Measurements from ENCODE around the gene HCLS1. TPM values are rescaled to one million over a fixed set of nuclear protein-coding genes. Genes with fewer than 3 reads are reported as not detected.

Gene HCLS1
- total RNA-seq, 2 donors from 2014 or later: 0.53 to 1.3 TPM

GRCh38 chr3:121592856-121593702 is 67.6 kb downstream of the HCLS1 start, which contains the start of gene FBXO40:
Gene FBXO40 (plus strand): TSS chr3:121593379. CDS start chr3:121620576, 27,197 bp downstream.
- Histone ChIP-seq H3K9me3 (ENCODE audit: control insufficient read depth, low read length) (no peaks in the 10 kb centered on the region), H3K27me3 (ENCODE audit: control insufficient read depth, insufficient read depth, low read length, poor library complexity, severe bottlenecking) (no peaks in the 10 kb centered on the region), H3K4me3 (ENCODE audit: low read length) (no peak within 1 kb of the TSS), H3K4me1 (ENCODE audit: control insufficient read depth, insufficient read depth, low read length) (no peaks in the 10 kb centered on the region), H3K27ac (ENCODE audit: low read depth, low read length) (peak within 1 kb of the TSS; percentile 26), H3K9ac (ENCODE audit: extremely low read depth, low read length, poor library complexity, severe bottlenecking) (no peak within 1 kb of the TSS), H3K36me3 (ENCODE audit: control insufficient read depth, insufficient read depth, low read length) (no peaks in the 10 kb centered on the region)
- H3K36me3 Mint-ChIP-seq (ENCODE audit: low read depth): no peaks in the 10 kb centered on the region
- no peaks in the 10 kb centered on the region for H3K9me3 Mint-ChIP-seq
- no peak within 1 kb of the TSS for H3K4me3 Mint-ChIP-seq
- peak within 1 kb of the TSS; percentile 81 for H3K27ac Mint-ChIP-seq
- H3K27me3 Mint-ChIP-seq (ENCODE audit: insufficient read depth): no peaks in the 10 kb centered on the region
- WGBS, 2 experiments (ENCODE audit: insufficient coverage in 1 of 2, insufficient read length in 1 of 2): 33 to 37% methylated on average over 7 to 11 of the region's 11 CpGs
- DNase-seq: peak; percentile 90
- peak; percentile 43 for TF ChIP-seq CTCF (conservative IDR thresholded peaks at IDR 0.05)
- H3K4me1 Mint-ChIP-seq: peaks cover 29% of the 10 kb centered on the region

GRCh38 chr3:121584418-121584817 is 76.3 kb downstream of the HCLS1 start:
- no peaks in the 10 kb centered on the region for H3K4me1 ChIP-seq (ENCODE audit: control insufficient read depth, insufficient read depth, low read length)
- no peak overlapping the region for H3K27ac ChIP-seq (ENCODE audit: low read depth, low read length)
- H3K9me3 ChIP-seq (ENCODE audit: control insufficient read depth, low read length): no peaks in the 10 kb centered on the region
- Mint-ChIP-seq H3K9me3 (no peaks in the 10 kb centered on the region), H3K27me3 (ENCODE audit: insufficient read depth) (no peaks in the 10 kb centered on the region), H3K36me3 (ENCODE audit: low read depth) (no peaks in the 10 kb centered on the region), H3K4me3 (no peak overlapping the region), H3K4me1 (no peaks in the 10 kb centered on the region), H3K27ac (no peak overlapping the region)
- no peak overlapping the region for H3K9ac ChIP-seq (ENCODE audit: extremely low read depth, low read length, poor library complexity, severe bottlenecking)
- H3K36me3 ChIP-seq (ENCODE audit: control insufficient read depth, insufficient read depth, low read length): no peaks in the 10 kb centered on the region
- WGBS, 2 experiments (ENCODE audit: insufficient coverage in 1 of 2, insufficient read length in 1 of 2): 92 to 100% methylated on average over 1 of the region's 1 CpG
- H3K27me3 ChIP-seq (ENCODE audit: control insufficient read depth, insufficient read depth, low read length, poor library complexity, severe bottlenecking): no peaks in the 10 kb centered on the region
- H3K4me3 ChIP-seq (ENCODE audit: low read length): no peak overlapping the region
- TF ChIP-seq CTCF (conservative IDR thresholded peaks at IDR 0.05): no peak
- no peak for DNase-seq

GRCh38 chr3:121581691-121582090 is 79.0 kb downstream of the HCLS1 start:
- H3K27ac ChIP-seq (ENCODE audit: low read depth, low read length): no peak overlapping the region
- H3K27me3 Mint-ChIP-seq (ENCODE audit: insufficient read depth): no peaks in the 10 kb centered on the region
- no peaks in the 10 kb centered on the region for H3K36me3 ChIP-seq (ENCODE audit: control insufficient read depth, insufficient read depth, low read length)
- H3K27me3 ChIP-seq (ENCODE audit: control insufficient read depth, insufficient read depth, low read length, poor library complexity, severe bottlenecking): no peaks in the 10 kb centered on the region
- H3K4me1 ChIP-seq (ENCODE audit: control insufficient read depth, insufficient read depth, low read length): no peaks in the 10 kb centered on the region
- H3K27ac Mint-ChIP-seq: no peak overlapping the region
- no peaks in the 10 kb centered on the region for H3K36me3 Mint-ChIP-seq (ENCODE audit: low read depth)
- no peak overlapping the region for H3K9ac ChIP-seq (ENCODE audit: extremely low read depth, low read length, poor library complexity, severe bottlenecking)
- no peak overlapping the region for H3K4me3 ChIP-seq (ENCODE audit: low read length)
- 90% methylated on average over 2 of the region's 2 CpGs; no CpG with 5 or more reads in 1 of the 2 experiments for WGBS, 2 experiments (ENCODE audit: insufficient coverage in 1 of 2, insufficient read length in 1 of 2)
- no peak for DNase-seq
- H3K9me3 ChIP-seq (ENCODE audit: control insufficient read depth, low read length): no peaks in the 10 kb centered on the region
- H3K9me3 Mint-ChIP-seq: no peaks in the 10 kb centered on the region
- no peak for TF ChIP-seq CTCF (conservative IDR thresholded peaks at IDR 0.05)
- H3K4me1 Mint-ChIP-seq: no peaks in the 10 kb centered on the region
- no peak overlapping the region for H3K4me3 Mint-ChIP-seq

Other genes with a start within 250 kb of the HCLS1 start
- 10 to 100 TPM; 12.6 to 18.6 TPM for gene POLQ, start 114.9 kb downstream of the HCLS1 start, total RNA-seq
- gene ARGFX, start 93.0 kb downstream of the HCLS1 start, total RNA-seq: not detected
- not detected for gene FBXO40, start 67.5 kb downstream of the HCLS1 start, total RNA-seq
- gene GOLGB1, start 88.8 kb upstream of the HCLS1 start, total RNA-seq: 10 to 100 TPM; 47.8 to 53.0 TPM
- gene IQCB1, start 174.2 kb upstream of the HCLS1 start, total RNA-seq: 10 to 100 TPM; 35.2 to 44.5 TPM
- 1 to 10 TPM; 3.5 to 4.6 TPM for gene EAF2, start 174.3 kb upstream of the HCLS1 start, total RNA-seq
- 1 to 10 TPM in 1 of 2 donors, under 1 TPM in 1; 0.73 to 2.1 TPM for gene SLC15A2, start 233.5 kb upstream of the HCLS1 start, total RNA-seq